ENCODE measurements around the gene PNMA5. TPM values are rescaled to one million over a fixed set of nuclear protein-coding genes. Genes with fewer than 3 reads are reported as not detected.
"Not testable (repeated sequence)": the region's sequence is repeated elsewhere in the genome, so short reads cannot be mapped to it uniquely, and the experiment has no call there.

PNMA5 gene
- total RNA-seq, 1 donor from 2014 or later, result not detected

GRCh38 chrX:152992115-152992514 is 1.8 kb downstream of the PNMA5 start:
- Mint-ChIP-seq H3K9me3 (ENCODE audit: unreplicated experiment) (no peaks in the 10 kb centered on the region), H3K27me3 (ENCODE audit: unreplicated experiment) (no peaks in the 10 kb centered on the region), H3K4me1 (ENCODE audit: low read depth, unreplicated experiment) (no peaks in the 10 kb centered on the region), H3K4me3 (ENCODE audit: unreplicated experiment) (no peak overlapping the region), H3K36me3 (ENCODE audit: unreplicated experiment) (no peaks in the 10 kb centered on the region), H3K27ac (ENCODE audit: unreplicated experiment) (no peak overlapping the region)
- DNase-seq, result no peak
- TF ChIP-seq CTCF (IDR thresholded peaks at IDR 0.05; ENCODE audit: partially characterized antibody, unreplicated experiment), result no peak

GRCh38 chrX:152991123-152991522 is 2.8 kb downstream of the PNMA5 start:
- H3K4me3 Mint-ChIP-seq (ENCODE audit: unreplicated experiment), result no peak overlapping the region

GRCh38 chrX:152989292-152989658 is 4.6 kb downstream of the PNMA5 start:
- DNase-seq, result no peak
- no peaks in the 10 kb centered on the region for H3K9me3 Mint-ChIP-seq (ENCODE audit: unreplicated experiment)
- H3K4me1 Mint-ChIP-seq (ENCODE audit: low read depth, unreplicated experiment), result no peaks in the 10 kb centered on the region
- no peak overlapping the region for H3K27ac Mint-ChIP-seq (ENCODE audit: unreplicated experiment)
- H3K36me3 Mint-ChIP-seq (ENCODE audit: unreplicated experiment), result no peaks in the 10 kb centered on the region
- TF ChIP-seq CTCF (IDR thresholded peaks at IDR 0.05; ENCODE audit: partially characterized antibody, unreplicated experiment), result no peak
- no peaks in the 10 kb centered on the region for H3K27me3 Mint-ChIP-seq (ENCODE audit: unreplicated experiment)
- H3K4me3 Mint-ChIP-seq (ENCODE audit: unreplicated experiment), result no peak overlapping the region

More at GRCh38 chrX:152991123-152991522, 2.8 kb downstream of the PNMA5 start:
- Mint-ChIP-seq H3K36me3 (ENCODE audit: unreplicated experiment) (no peaks in the 10 kb centered on the region), H3K4me1 (ENCODE audit: low read depth, unreplicated experiment) (no peaks in the 10 kb centered on the region), H3K9me3 (ENCODE audit: unreplicated experiment) (no peaks in the 10 kb centered on the region), H3K27ac (ENCODE audit: unreplicated experiment) (no peak overlapping the region), H3K27me3 (ENCODE audit: unreplicated experiment) (no peaks in the 10 kb centered on the region)
- DNase-seq, result no peak
- no peak for TF ChIP-seq CTCF (IDR thresholded peaks at IDR 0.05; ENCODE audit: partially characterized antibody, unreplicated experiment)

GRCh38 chrX:152988536-152989291 is 5.2 kb downstream of the PNMA5 start:
- Mint-ChIP-seq H3K4me3 (ENCODE audit: unreplicated experiment) (no peak overlapping the region), H3K27ac (ENCODE audit: unreplicated experiment) (no peak overlapping the region), H3K4me1 (ENCODE audit: low read depth, unreplicated experiment) (no peaks in the 10 kb centered on the region), H3K36me3 (ENCODE audit: unreplicated experiment) (no peaks in the 10 kb centered on the region), H3K9me3 (ENCODE audit: unreplicated experiment) (no peaks in the 10 kb centered on the region), H3K27me3 (ENCODE audit: unreplicated experiment) (no peaks in the 10 kb centered on the region)
- no peak for DNase-seq
- TF ChIP-seq CTCF (IDR thresholded peaks at IDR 0.05; ENCODE audit: partially characterized antibody, unreplicated experiment), result no peak

GRCh38 chrX:152987801-152988200 is 6.1 kb downstream of the PNMA5 start:
- H3K9me3 Mint-ChIP-seq (ENCODE audit: unreplicated experiment), result no peaks in the 10 kb centered on the region
- no peak overlapping the region for H3K27ac Mint-ChIP-seq (ENCODE audit: unreplicated experiment)
- no peaks in the 10 kb centered on the region for H3K27me3 Mint-ChIP-seq (ENCODE audit: unreplicated experiment)
- H3K4me3 Mint-ChIP-seq (ENCODE audit: unreplicated experiment), result no peak overlapping the region
- no peaks in the 10 kb centered on the region for H3K36me3 Mint-ChIP-seq (ENCODE audit: unreplicated experiment)
- no peak for DNase-seq
- H3K4me1 Mint-ChIP-seq (ENCODE audit: low read depth, unreplicated experiment), result no peaks in the 10 kb centered on the region
- no peak for TF ChIP-seq CTCF (IDR thresholded peaks at IDR 0.05; ENCODE audit: partially characterized antibody, unreplicated experiment)

DNA sequence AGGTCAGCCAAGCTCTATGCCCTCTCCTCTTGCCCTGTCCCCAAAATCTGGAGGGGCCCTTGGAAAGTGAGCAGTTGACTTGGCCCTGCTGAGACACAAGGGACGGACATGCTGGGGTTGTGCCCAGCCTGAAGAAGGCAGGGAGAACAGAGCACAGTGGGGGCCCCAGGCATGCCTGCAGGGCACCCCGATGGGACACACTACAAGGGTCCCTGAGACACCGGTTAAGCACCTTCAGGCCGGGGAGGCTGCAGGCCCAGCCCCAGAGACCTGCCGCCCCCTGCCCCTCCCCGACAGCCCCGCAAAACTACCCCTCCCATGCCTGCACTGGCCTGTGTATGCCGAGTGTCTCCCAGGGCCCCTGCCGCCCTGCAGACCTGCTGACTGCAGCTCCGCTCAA is 6.8 kb downstream of the PNMA5 start:
- H3K27me3 Mint-ChIP-seq (ENCODE audit: unreplicated experiment); H3K27ac Mint-ChIP-seq (ENCODE audit: unreplicated experiment); DNase-seq; H3K36me3 Mint-ChIP-seq (ENCODE audit: unreplicated experiment); H3K4me3 Mint-ChIP-seq (ENCODE audit: unreplicated experiment); H3K9me3 Mint-ChIP-seq (ENCODE audit: unreplicated experiment); H3K4me1 Mint-ChIP-seq (ENCODE audit: low read depth, unreplicated experiment): not testable (repeated sequence)

GRCh38 chrX:152985383-152985782 is 8.5 kb downstream of the PNMA5 start:
- not testable (repeated sequence) for DNase-seq; H3K27ac Mint-ChIP-seq (ENCODE audit: unreplicated experiment); H3K4me3 Mint-ChIP-seq (ENCODE audit: unreplicated experiment); H3K4me1 Mint-ChIP-seq (ENCODE audit: low read depth, unreplicated experiment); H3K9me3 Mint-ChIP-seq (ENCODE audit: unreplicated experiment); H3K36me3 Mint-ChIP-seq (ENCODE audit: unreplicated experiment); H3K27me3 Mint-ChIP-seq (ENCODE audit: unreplicated experiment)
